ENCODE measurements around the gene ATP1B3.

GRCh38 chr3:141835557-141836229, 40.8 kb upstream of the ATP1B3 start:
- TF ChIP-seq EZH2phosphoT487 (IDR thresholded peaks at IDR 0.05; ENCODE audit: borderline replicate concordance, low read depth), result no peak
- no peak for TF ChIP-seq FOXM1 (IDR thresholded peaks at IDR 0.05; ENCODE audit: low read depth)
- TF ChIP-seq POLR2AphosphoS5 (IDR thresholded peaks at IDR 0.05; ENCODE audit: low read depth, low read length), result no peak
- TF ChIP-seq USF1 (IDR thresholded peaks at IDR 0.05; ENCODE audit: borderline replicate concordance, low read depth), result no peak

Measured in SK-N-SH (cell line).